Smooth muscle cell of the brain vasculature (primary cell): ENCODE results near the gene RND1.

ENCODE experiments used
- DNase-seq: peaks from one replicate; pipeline ENCODE4 v3.0.0-alpha.2; 2012; ENCODE audit warnings: low read depth, low spot score

The RND1 gene

DNA sequence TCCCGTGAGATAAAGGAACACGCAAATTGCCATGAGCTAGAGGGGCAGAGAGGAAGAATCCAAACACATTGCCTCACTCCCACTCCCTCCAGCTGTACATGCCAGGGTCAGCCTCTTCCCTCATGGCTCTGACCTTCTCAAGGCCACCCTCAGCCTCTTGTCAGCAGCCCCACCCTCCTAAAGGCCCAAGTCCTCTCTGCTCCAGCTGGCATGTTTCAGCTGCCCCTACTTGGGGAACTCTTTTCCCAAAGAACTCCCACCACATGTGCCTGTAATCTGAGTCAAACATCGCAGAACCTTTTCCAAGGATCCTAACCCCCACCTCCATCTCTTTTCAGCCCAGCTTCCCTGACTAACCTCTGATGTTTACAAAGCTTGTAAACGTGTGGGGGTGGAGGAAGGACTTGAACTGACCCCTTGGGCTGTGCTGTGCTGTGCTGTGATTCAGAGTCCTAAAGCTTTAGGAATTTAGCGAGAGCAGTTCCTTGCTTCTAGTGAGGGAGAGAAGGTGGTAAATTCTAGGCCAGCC, 54.7 kb downstream of the RND1 start:
- no peak for DNase-seq

DNA sequence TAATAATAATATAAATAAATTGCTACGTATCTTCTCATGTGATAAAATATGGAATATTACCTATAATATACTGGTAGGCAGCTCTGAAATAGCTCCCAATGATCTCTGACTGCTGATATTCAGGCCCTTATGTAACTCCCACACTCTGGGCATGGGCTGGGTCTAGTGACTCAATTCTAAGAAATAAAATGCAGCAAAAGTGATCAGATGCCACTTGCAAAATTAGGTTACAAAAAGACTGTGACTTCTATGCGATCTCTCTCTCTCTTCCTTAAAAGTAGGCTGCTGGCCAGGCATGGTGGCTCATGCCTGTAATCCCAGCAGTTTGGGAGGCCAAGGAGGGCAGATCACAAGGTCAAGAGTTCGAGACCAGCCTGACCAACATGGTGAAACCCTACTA, 57.7 kb downstream of the RND1 start:
- DNase-seq: no peak
